OCI-LY7 (cell line): Measurements from ENCODE around the gene IQGAP3. TPM values are rescaled to one million over a fixed set of nuclear protein-coding genes. Genes with fewer than 3 reads are reported as not detected.

Source experiments
- BruUV-seq: library from RNA; stranded (reverse); fragments of 400-500 nt; replicated peaks from 2 replicates; lab custom pipeline; 2021; lab: Mats Ljungman, UMichigan
- CTCF ChIA-PET: fragments of 300-600 bp; sonication (Branson Sonifier 250); formaldehyde crosslinking; loops from one replicate; lab custom pipeline; 2022; ENCODE audit warnings: antibody characterized with exemption; ENCODE audit not compliant: unreplicated experiment; lab: Charles Lee
- POLR2A ChIA-PET: fragments of 300-600 bp; sonication (Branson Sonifier 250); formaldehyde crosslinking; loops from one replicate; lab custom pipeline; 2022; ENCODE audit warnings: antibody characterized with exemption; lab: Charles Lee
- DNase-seq: peaks from one replicate; pipeline ENCODE4 v3.0.0-alpha.2; 2015; ENCODE audit warnings: low spot score
- H2AFZ ChIP-seq: fragments of 200-600 bp; sonication (generic), shearing (Covaris generic); 2 replicates; pipeline ENCODE4 v1.6.1; 2014; ENCODE audit warnings: mild to moderate bottlenecking, antibody characterized with exemption, low read length, moderate library complexity
- H3K27ac ChIP-seq: fragments of 200-600 bp; sonication (generic); 2 replicates; pipeline ENCODE4 v1.5.1; 2014; ENCODE audit warnings: mixed run types, low read depth, mild to moderate bottlenecking, moderate library complexity, low read length, inconsistent platforms; ENCODE audit not compliant: poor library complexity, severe bottlenecking
- H3K36me3 ChIP-seq: fragments of 200-600 bp; sonication (generic); 2 replicates; pipeline ENCODE4 v1.6.1; 2014; ENCODE audit warnings: mild to moderate bottlenecking, antibody characterized with exemption, low read length, moderate library complexity, mixed read lengths; ENCODE audit not compliant: insufficient read depth
- H3K4me1 ChIP-seq: fragments of 200-600 bp; sonication (generic); 2 replicates; pipeline ENCODE4 v1.5.1; 2014; ENCODE audit warnings: mild to moderate bottlenecking, low read length; ENCODE audit not compliant: insufficient read depth, poor library complexity, severe bottlenecking
- H3K4me2 ChIP-seq: fragments of 200-600 bp; sonication (generic); 2 replicates; pipeline ENCODE4 v1.6.1; 2014; ENCODE audit warnings: mild to moderate bottlenecking, low read length
- H3K4me3 ChIP-seq: fragments of 200-600 bp; sonication (generic); 2 replicates; pipeline ENCODE4 v1.5.1; 2014; ENCODE audit warnings: mild to moderate bottlenecking, low read depth, low read length; ENCODE audit not compliant: poor library complexity, severe bottlenecking
- H3K79me2 ChIP-seq: fragments of 200-600 bp; sonication (generic); 2 replicates; pipeline ENCODE4 v1.6.1; 2016; ENCODE audit warnings: low read depth, mild to moderate bottlenecking, low read length, moderate library complexity, mixed read lengths; ENCODE audit not compliant: insufficient read depth
- H3K9me2 ChIP-seq: fragments of 200-600 bp; sonication (generic); 2 replicates; pipeline ENCODE4 v1.6.1; 2016; ENCODE audit warnings: mild to moderate bottlenecking, low read length, mixed read lengths; ENCODE audit not compliant: insufficient read depth
- H3K9me3 ChIP-seq: fragments of 200-600 bp; sonication (generic); 2 replicates; pipeline ENCODE4 v1.6.1; 2014; ENCODE audit warnings: mild to moderate bottlenecking, mixed run types, low read length, mixed read lengths
- H4K20me1 ChIP-seq: fragments of 200-600 bp; sonication (generic); 2 replicates; pipeline ENCODE4 v1.6.1; 2014; ENCODE audit warnings: mild to moderate bottlenecking, antibody characterized with exemption, low read length, moderate library complexity, mixed read lengths; ENCODE audit not compliant: insufficient read depth
- EZH2phosphoT487 ChIP-seq: fragments of 200-600 bp; sonication (generic); IDR thresholded peaks from 2 replicates; pipeline ENCODE4 v1.6.1; 2018; ENCODE audit warnings: low read depth, borderline replicate concordance, mild to moderate bottlenecking, mixed run types, antibody characterized with exemption, low read length, moderate library complexity, mixed read lengths
- intact Hi-C: fragments of 100-400 bp; cut with micrococcal nuclease; formaldehyde crosslinking; loops from one replicate; pipeline ENCODE4 v1.10.0; 2022; ENCODE audit not compliant: unreplicated experiment
- total RNA-seq, 2 experiments: library from RNA; depleted of rRNA in 1 of 2; stranded (reverse); fragments of >200 nt in 1 of 2; shearing (Covaris generic) in 1 of 2; gene quantifications; 2 replicates each; pipeline ENCODE4 v1.2.3, GENCODE V29; 2014 to 2022
- TF ChIP-seq, protein P1 (sequence below): fragments of 200-600 bp; sonication (generic); conservative IDR thresholded peaks from 2 replicates; pipeline ENCODE4 v1.5.1; 2014; ENCODE audit warnings: mild to moderate bottlenecking, antibody characterized with exemption, low read length, moderate library complexity, mixed read lengths

Gene IQGAP3
- total RNA-seq, 2 experiments from 2014 or later, result 22.4 to 28.7 TPM

DNA sequence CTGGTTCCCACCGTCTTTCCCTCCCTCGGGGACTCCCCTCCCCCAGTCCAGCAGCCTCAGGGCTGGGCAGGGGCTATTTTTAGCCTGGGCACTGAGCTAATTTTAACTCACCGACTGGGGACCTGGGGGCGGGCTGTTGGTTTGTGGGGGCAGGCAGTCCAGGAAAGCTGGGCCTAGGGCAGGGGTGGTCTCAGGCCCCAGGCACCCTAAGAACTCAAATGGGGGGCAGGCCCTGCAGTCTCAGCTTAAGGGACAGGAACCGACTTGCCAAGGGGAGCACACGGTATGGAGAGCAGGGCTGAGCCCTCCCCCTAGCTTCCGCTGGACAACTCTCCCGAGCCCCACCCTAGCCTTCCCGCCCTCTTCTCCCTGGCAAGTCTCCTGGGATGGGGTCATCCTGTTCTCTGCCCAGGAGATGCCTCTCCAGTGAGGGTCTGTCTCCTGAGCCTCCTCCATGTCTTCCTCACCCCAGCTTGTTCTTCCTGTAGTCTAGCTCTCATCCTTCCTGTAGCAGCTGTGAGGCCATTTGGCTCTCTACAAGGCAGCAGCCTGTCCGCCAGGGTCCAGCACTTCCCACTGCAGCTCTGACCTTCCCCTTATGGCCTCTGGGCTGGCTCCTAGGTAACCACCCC, 81.8 kb downstream of the IQGAP3 start:
- Histone ChIP-seq H4K20me1 (peaks cover 5% of the 10 kb centered on the region; the same call in 1 of the 2 replicates), H3K9me3 (no peaks in the 10 kb centered on the region), H3K9me2 (no peaks in the 10 kb centered on the region), H2AFZ (no peak overlapping the region), H3K4me3 (peak overlapping the region; percentile 98), H3K4me2 (peak overlapping the region; percentile 91), H3K4me1 (peaks cover 95% of the 10 kb centered on the region), H3K27ac (peak overlapping the region; percentile 98), H3K79me2 (peaks cover 97% of the 10 kb centered on the region), H3K36me3 (peaks cover 64% of the 10 kb centered on the region)
- ChIA-PET POLR2A (interaction anchor here (0.5 to 7.1 kb wide), 10 partner anchors 10 to 634 kb away, joined by 3 to 179 read pairs (median 5); partner anchors contain the start of genes GON4L and MEF2D), CTCF (interaction anchor here (1.1 to 4.0 kb wide), 4 partner anchors 10 to 33 kb away, joined by 3 to 27 read pairs (median 8); partner anchors contain the start of gene MEF2D)
- no peak for TF ChIP-seq EZH2phosphoT487
- TF ChIP-seq, protein P1, sequence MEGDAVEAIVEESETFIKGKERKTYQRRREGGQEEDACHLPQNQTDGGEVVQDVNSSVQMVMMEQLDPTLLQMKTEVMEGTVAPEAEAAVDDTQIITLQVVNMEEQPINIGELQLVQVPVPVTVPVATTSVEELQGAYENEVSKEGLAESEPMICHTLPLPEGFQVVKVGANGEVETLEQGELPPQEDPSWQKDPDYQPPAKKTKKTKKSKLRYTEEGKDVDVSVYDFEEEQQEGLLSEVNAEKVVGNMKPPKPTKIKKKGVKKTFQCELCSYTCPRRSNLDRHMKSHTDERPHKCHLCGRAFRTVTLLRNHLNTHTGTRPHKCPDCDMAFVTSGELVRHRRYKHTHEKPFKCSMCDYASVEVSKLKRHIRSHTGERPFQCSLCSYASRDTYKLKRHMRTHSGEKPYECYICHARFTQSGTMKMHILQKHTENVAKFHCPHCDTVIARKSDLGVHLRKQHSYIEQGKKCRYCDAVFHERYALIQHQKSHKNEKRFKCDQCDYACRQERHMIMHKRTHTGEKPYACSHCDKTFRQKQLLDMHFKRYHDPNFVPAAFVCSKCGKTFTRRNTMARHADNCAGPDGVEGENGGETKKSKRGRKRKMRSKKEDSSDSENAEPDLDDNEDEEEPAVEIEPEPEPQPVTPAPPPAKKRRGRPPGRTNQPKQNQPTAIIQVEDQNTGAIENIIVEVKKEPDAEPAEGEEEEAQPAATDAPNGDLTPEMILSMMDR, result no peak
- peak; percentile 43 for DNase-seq
- intact Hi-C loops, result loop anchor here (5.0 to 10.0 kb wide), 3 partner anchors 153 to 1626 kb away; partner anchors contain the start of genes CCT3, SEMA4A and TSACC
- no TSS peak for BruUV-seq

DNA sequence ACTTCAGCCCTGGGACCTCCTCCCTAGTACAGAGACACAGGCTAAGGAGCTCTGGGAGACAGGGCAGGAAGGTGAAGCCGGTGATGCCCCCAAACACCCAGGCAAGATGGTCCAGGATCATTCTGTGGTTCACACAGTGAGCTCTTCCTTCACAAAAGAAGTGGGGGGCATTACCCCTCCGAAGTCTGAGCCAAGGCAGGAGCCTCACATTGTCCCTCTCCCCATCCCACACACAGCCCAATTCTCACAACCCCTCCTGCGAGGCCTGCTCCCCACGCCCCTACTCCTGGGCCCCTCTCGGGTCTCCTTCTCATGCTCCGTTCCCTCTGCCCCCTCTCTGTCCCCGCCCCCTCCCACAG, 82.5 kb downstream of the IQGAP3 start:
- CTCF ChIA-PET, result interaction anchor here (1.1 to 4.0 kb wide), 5 partner anchors 8 to 33 kb away, joined by 3 to 27 read pairs (median 6); partner anchors contain the start of gene MEF2D
- H3K4me3 ChIP-seq, result peak overlapping the region; percentile 98
- H3K79me2 ChIP-seq, result peaks cover 97% of the 10 kb centered on the region
- no peaks in the 10 kb centered on the region for H3K9me3 ChIP-seq
- peaks cover 93% of the 10 kb centered on the region for H3K4me1 ChIP-seq
- peak overlapping the region; percentile 98 for H3K27ac ChIP-seq
- H3K4me2 ChIP-seq, result peak overlapping the region; percentile 91
- BruUV-seq, result no TSS peak
- peak; percentile 11 for DNase-seq
- TF ChIP-seq, protein P1, result no peak
- TF ChIP-seq EZH2phosphoT487, result no peak
- H4K20me1 ChIP-seq, result peaks cover 5% of the 10 kb centered on the region; the same call in 1 of the 2 replicates
- intact Hi-C loops, result loop anchor here (2.0 to 10.0 kb wide), 4 partner anchors 15 to 1625 kb away; partner anchors contain the start of genes CCT3, SEMA4A and TSACC
- POLR2A ChIA-PET, result interaction anchor here (0.5 to 7.1 kb wide), 7 partner anchors 11 to 633 kb away, joined by 3 to 179 read pairs (median 4); partner anchors contain the start of genes GON4L and MEF2D
- H3K36me3 ChIP-seq, result peaks cover 64% of the 10 kb centered on the region
- no peaks in the 10 kb centered on the region for H3K9me2 ChIP-seq
- H2AFZ ChIP-seq, result no peak overlapping the region
